Measurements from ENCODE around the gene SYN1.

Gene SYN1

DNA sequence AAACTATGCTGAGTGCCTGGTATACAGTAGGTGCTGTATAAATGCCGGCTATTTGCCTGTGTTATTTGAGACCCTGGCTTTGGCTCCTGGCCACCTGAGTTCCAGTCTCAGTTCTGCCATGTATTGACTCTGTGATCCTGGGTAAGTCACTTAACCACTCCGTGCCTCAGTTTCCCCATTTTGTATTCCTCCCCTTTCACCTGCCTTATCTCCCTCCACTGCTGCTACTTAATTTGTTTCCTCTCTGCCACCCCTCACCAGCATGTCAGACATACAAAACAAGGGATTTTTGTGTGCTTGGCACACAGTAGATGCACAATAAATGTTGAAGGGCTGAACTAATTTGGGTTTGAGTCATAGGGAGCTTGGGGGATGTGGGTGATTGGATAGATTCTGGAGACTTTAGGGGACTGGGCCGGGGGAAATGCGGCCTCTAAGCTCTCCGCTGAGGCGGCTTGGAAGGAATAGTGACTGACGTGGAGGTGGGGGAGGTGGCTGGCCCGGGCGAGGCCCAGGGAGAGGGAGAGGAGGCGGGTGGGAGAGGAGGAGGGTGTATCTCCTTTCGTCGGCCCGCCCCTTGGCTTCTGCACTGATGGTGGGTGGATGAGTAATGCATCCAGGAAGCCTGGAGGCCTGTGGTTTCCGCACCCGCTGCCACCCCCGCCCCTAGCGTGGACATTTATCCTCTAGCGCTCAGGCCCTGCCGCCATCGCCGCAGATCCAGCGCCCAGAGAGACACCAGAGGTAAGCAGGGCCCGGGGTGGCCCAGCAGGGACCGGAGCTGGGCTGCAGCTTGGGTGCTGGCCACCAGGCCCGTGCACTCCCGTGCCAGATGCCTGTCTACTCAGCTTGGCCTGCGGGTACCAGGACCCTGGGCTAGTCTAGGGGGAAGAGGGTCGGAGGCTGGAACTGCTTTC lies 37.7 kb downstream of the SYN1 start, which contains the start of gene TIMP1:
Gene TIMP1 (plus strand): TSS at position 706 of the 917 bp plus-strand sequence. CDS start 980 bp downstream, outside the sequence.
- Histone ChIP-seq H3K18ac (ENCODE audit: low read depth in 1 of 2, low read length in 2 of 2) (peak within 1 kb of the TSS; percentile 86 to 97), H3K27ac (ENCODE audit: low read length, poor library complexity, severe bottlenecking) (peak within 1 kb of the TSS; percentile 47), H2BK12ac (ENCODE audit: low read length in 2 of 2) (peak within 1 kb of the TSS; percentile 71 to 97), H4K8ac (ENCODE audit: low read length) (peak within 1 kb of the TSS; percentile 89), H3K27me3 (ENCODE audit: control insufficient read depth in 1 of 2, insufficient read depth in 1 of 2, low read length in 2 of 2) (peaks cover 0 to 7% of the 10 kb centered on the region in 2 experiments), H3K4me3 (ENCODE audit: insufficient read depth in 1 of 2, low read depth in 1 of 2, low read length in 2 of 2) (peak within 1 kb of the TSS; percentile 66 to 80), H3K14ac (ENCODE audit: low read length in 2 of 2) (peak within 1 kb of the TSS in 1 of 2 experiments; percentile 96), H3K4me1 (ENCODE audit: control insufficient read depth, insufficient read depth, low read depth, low read length) (peaks cover 16% of the 10 kb centered on the region), H2AK5ac (ENCODE audit: low read length, severe bottlenecking) (peak within 1 kb of the TSS; percentile 33), H2AFZ (ENCODE audit: low read depth, low read length) (peak within 1 kb of the TSS; percentile 14), H3K9me3 (ENCODE audit: control insufficient read depth, low read length) (no peaks in the 10 kb centered on the region), H3K23ac (ENCODE audit: low read length in 2 of 2) (no peak within 1 kb of the TSS), H2BK120ac (ENCODE audit: low read depth, low read length) (peak within 1 kb of the TSS; percentile 79), H4K91ac (ENCODE audit: low read length) (peak within 1 kb of the TSS; percentile 98), H3K4me2 (ENCODE audit: low read length, poor library complexity, severe bottlenecking) (peak within 1 kb of the TSS; percentile 61), H2BK5ac (ENCODE audit: low read depth, low read length, poor library complexity, severe bottlenecking) (no peak within 1 kb of the TSS), H3K9ac (ENCODE audit: low read length) (peak within 1 kb of the TSS; percentile 91), H3K36me3 (ENCODE audit: control insufficient read depth in 1 of 2, insufficient read depth in 2 of 2, low read depth in 1 of 2, low read length in 2 of 2) (peaks cover 19 to 24% of the 10 kb centered on the region in 2 experiments), H3K4ac (ENCODE audit: low read depth in 1 of 2, low read length in 2 of 2) (peak within 1 kb of the TSS in 1 of 2 experiments; percentile 84), H2BK15ac (ENCODE audit: low read depth, poor library complexity, severe bottlenecking) (no peak within 1 kb of the TSS), H3K79me1 (replicated peaks; ENCODE audit: low read length, poor library complexity, severe bottlenecking) (peaks cover 3% of the 10 kb centered on the region)
- peak; percentile 95 for DNase-seq
- 5% methylated on average over 19 of the region's 28 CpGs for WGBS

GRCh38 chrX:47579537-47579936 lies 40.1 kb downstream of the SYN1 start:
- no peak overlapping the region for H4K8ac ChIP-seq (ENCODE audit: low read length)
- H3K4me1 ChIP-seq (ENCODE audit: control insufficient read depth, insufficient read depth, low read depth, low read length) = peaks cover 19% of the 10 kb centered on the region
- H3K79me1 ChIP-seq (replicated peaks; ENCODE audit: low read length, poor library complexity, severe bottlenecking) = peaks cover under 1% of the 10 kb centered on the region
- H3K23ac ChIP-seq (ENCODE audit: low read length in 2 of 2) = no peak overlapping the region
- H4K91ac ChIP-seq (ENCODE audit: low read length) = no peak overlapping the region
- H3K36me3 ChIP-seq (ENCODE audit: control insufficient read depth in 1 of 2, insufficient read depth in 2 of 2, low read depth in 1 of 2, low read length in 2 of 2) = peaks cover 0 to 3% of the 10 kb centered on the region in 2 experiments
- H3K9me3 ChIP-seq (ENCODE audit: control insufficient read depth, low read length) = peaks cover 2% of the 10 kb centered on the region
- no peak overlapping the region for H2BK5ac ChIP-seq (ENCODE audit: low read depth, low read length, poor library complexity, severe bottlenecking)
- H3K18ac ChIP-seq (ENCODE audit: low read depth in 1 of 2, low read length in 2 of 2) = peak overlapping the region in 1 of 2 experiments; percentile 48
- H3K9ac ChIP-seq (ENCODE audit: low read length) = peak overlapping the region; percentile 45
- no peak overlapping the region for H3K4me3 ChIP-seq (ENCODE audit: insufficient read depth in 1 of 2, low read depth in 1 of 2, low read length in 2 of 2)
- H3K4ac ChIP-seq (ENCODE audit: low read depth in 1 of 2, low read length in 2 of 2) = peak overlapping the region; percentile 37 to 81
- no peak overlapping the region for H2BK15ac ChIP-seq (ENCODE audit: low read depth, poor library complexity, severe bottlenecking)
- H3K4me2 ChIP-seq (ENCODE audit: low read length, poor library complexity, severe bottlenecking) = no peak overlapping the region
- 9% methylated on average over 8 of the region's 9 CpGs for WGBS
- H2BK12ac ChIP-seq (ENCODE audit: low read length in 2 of 2) = no peak overlapping the region
- H3K14ac ChIP-seq (ENCODE audit: low read length in 2 of 2) = no peak overlapping the region
- no peak overlapping the region for H3K27ac ChIP-seq (ENCODE audit: low read length, poor library complexity, severe bottlenecking)
- no peak overlapping the region for H2AFZ ChIP-seq (ENCODE audit: low read depth, low read length)
- peak; percentile 91 for DNase-seq
- H2AK5ac ChIP-seq (ENCODE audit: low read length, severe bottlenecking) = no peak overlapping the region
- peak overlapping the region; percentile 49 for H2BK120ac ChIP-seq (ENCODE audit: low read depth, low read length)
- H3K27me3 ChIP-seq (ENCODE audit: control insufficient read depth in 1 of 2, insufficient read depth in 1 of 2, low read length in 2 of 2) = no peaks in the 10 kb centered on the region

GRCh38 chrX:47578692-47579091 lies 41.0 kb downstream of the SYN1 start:
- Histone ChIP-seq H3K9me3 (ENCODE audit: control insufficient read depth, low read length) (peaks cover 2% of the 10 kb centered on the region), H2AFZ (ENCODE audit: low read depth, low read length) (no peak overlapping the region), H3K27ac (ENCODE audit: low read length, poor library complexity, severe bottlenecking) (no peak overlapping the region), H3K9ac (ENCODE audit: low read length) (no peak overlapping the region), H2BK12ac (ENCODE audit: low read length in 2 of 2) (peak overlapping the region in 1 of 2 experiments; percentile 72), H2AK5ac (ENCODE audit: low read length, severe bottlenecking) (no peak overlapping the region), H3K36me3 (ENCODE audit: control insufficient read depth in 1 of 2, insufficient read depth in 2 of 2, low read depth in 1 of 2, low read length in 2 of 2) (no peaks in the 10 kb centered on the region), H3K4ac (ENCODE audit: low read depth in 1 of 2, low read length in 2 of 2) (peak overlapping the region in 1 of 2 experiments; percentile 15), H2BK15ac (ENCODE audit: low read depth, poor library complexity, severe bottlenecking) (no peak overlapping the region), H3K79me1 (replicated peaks; ENCODE audit: low read length, poor library complexity, severe bottlenecking) (peaks cover 1% of the 10 kb centered on the region), H2BK5ac (ENCODE audit: low read depth, low read length, poor library complexity, severe bottlenecking) (no peak overlapping the region), H4K8ac (ENCODE audit: low read length) (no peak overlapping the region), H3K27me3 (ENCODE audit: control insufficient read depth in 1 of 2, insufficient read depth in 1 of 2, low read length in 2 of 2) (no peaks in the 10 kb centered on the region), H3K18ac (ENCODE audit: low read depth in 1 of 2, low read length in 2 of 2) (peak overlapping the region in 1 of 2 experiments; percentile 48), H3K4me2 (ENCODE audit: low read length, poor library complexity, severe bottlenecking) (no peak overlapping the region), H3K4me1 (ENCODE audit: control insufficient read depth, insufficient read depth, low read depth, low read length) (peaks cover 19% of the 10 kb centered on the region), H3K4me3 (ENCODE audit: insufficient read depth in 1 of 2, low read depth in 1 of 2, low read length in 2 of 2) (no peak overlapping the region), H2BK120ac (ENCODE audit: low read depth, low read length) (no peak overlapping the region), H3K14ac (ENCODE audit: low read length in 2 of 2) (peak overlapping the region in 1 of 2 experiments; percentile 41), H3K23ac (ENCODE audit: low read length in 2 of 2) (no peak overlapping the region), H4K91ac (ENCODE audit: low read length) (peak overlapping the region; percentile 66)
- 83% methylated on average over 11 of the region's 16 CpGs for WGBS
- no peak for DNase-seq

- Histone ChIP-seq H2AK5ac (ENCODE audit: low read length, severe bottlenecking) (no peak overlapping the region), H3K4me3 (ENCODE audit: insufficient read depth in 1 of 2, low read depth in 1 of 2, low read length in 2 of 2) (no peak overlapping the region), H3K18ac (ENCODE audit: low read depth in 1 of 2, low read length in 2 of 2) (peak overlapping the region in 1 of 2 experiments; percentile 37), H3K9ac (ENCODE audit: low read length) (no peak overlapping the region), H4K91ac (ENCODE audit: low read length) (peak overlapping the region; percentile 18), H2AFZ (ENCODE audit: low read depth, low read length) (no peak overlapping the region), H3K9me3 (ENCODE audit: control insufficient read depth, low read length) (peaks cover 2% of the 10 kb centered on the region), H4K8ac (ENCODE audit: low read length) (peak overlapping the region; percentile 55), H3K79me1 (replicated peaks; ENCODE audit: low read length, poor library complexity, severe bottlenecking) (peaks cover 1% of the 10 kb centered on the region), H3K27me3 (ENCODE audit: control insufficient read depth in 1 of 2, insufficient read depth in 1 of 2, low read length in 2 of 2) (no peaks in the 10 kb centered on the region), H3K4me2 (ENCODE audit: low read length, poor library complexity, severe bottlenecking) (no peak overlapping the region), H3K4me1 (ENCODE audit: control insufficient read depth, insufficient read depth, low read depth, low read length) (peaks cover 20% of the 10 kb centered on the region), H3K14ac (ENCODE audit: low read length in 2 of 2) (no peak overlapping the region), H3K4ac (ENCODE audit: low read depth in 1 of 2, low read length in 2 of 2) (peak overlapping the region in 1 of 2 experiments; percentile 41), H3K27ac (ENCODE audit: low read length, poor library complexity, severe bottlenecking) (no peak overlapping the region), H2BK5ac (ENCODE audit: low read depth, low read length, poor library complexity, severe bottlenecking) (no peak overlapping the region), H2BK12ac (ENCODE audit: low read length in 2 of 2) (peak overlapping the region; percentile 41 to 45), H2BK15ac (ENCODE audit: low read depth, poor library complexity, severe bottlenecking) (no peak overlapping the region), H3K36me3 (ENCODE audit: control insufficient read depth in 1 of 2, insufficient read depth in 2 of 2, low read depth in 1 of 2, low read length in 2 of 2) (no peaks in the 10 kb centered on the region), H3K23ac (ENCODE audit: low read length in 2 of 2) (no peak overlapping the region), H2BK120ac (ENCODE audit: low read depth, low read length) (no peak overlapping the region)
- 90% methylated on average over 3 of the region's 3 CpGs for WGBS
- DNase-seq = no peak
Measured at GRCh38 chrX:47577901-47578300, 41.8 kb downstream of the SYN1 start.

All from mesenchymal stem cell (in vitro differentiated cells and primary cell).